ENCODE measurements around the gene RAP1GAP2.
"Not testable (repeated sequence)": the region's sequence is repeated elsewhere in the genome, so short reads cannot be mapped to it uniquely, and the experiment has no call there.

Gene RAP1GAP2

GRCh38 chr17:2785376-2785775 lies 10.9 kb upstream of the RAP1GAP2 start:
- not testable (repeated sequence) for H3K4me3 ChIP-seq (ENCODE audit: low read depth, low read length)

- H3K4me3 ChIP-seq (ENCODE audit: low read depth, low read length), result no peak overlapping the region
These were observed 9.9 kb upstream of the RAP1GAP2 start for GRCh38 chr17:2786176-2786881.

DNA sequence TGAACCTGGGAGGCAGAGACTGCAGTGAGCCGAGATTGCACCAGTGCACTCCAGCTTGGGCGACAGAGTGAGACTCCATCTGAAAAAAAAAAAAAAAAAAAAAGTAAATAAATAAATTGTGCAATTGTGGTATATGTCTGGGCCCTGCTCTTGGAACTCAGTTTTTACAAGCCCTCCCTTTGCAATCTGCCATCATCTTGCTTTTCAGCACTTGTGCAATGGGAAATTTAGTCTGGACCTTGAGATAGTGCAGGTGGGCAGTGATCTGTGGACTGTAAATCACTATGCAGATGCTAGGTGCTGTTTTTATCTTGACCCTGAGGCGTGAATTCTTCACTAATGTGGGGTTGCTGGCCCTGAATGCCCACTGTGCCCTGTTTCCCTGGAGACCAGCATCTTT lies 6.5 kb upstream of the RAP1GAP2 start:
- no peak overlapping the region for H3K4me3 ChIP-seq (ENCODE audit: low read depth, low read length)

DNA sequence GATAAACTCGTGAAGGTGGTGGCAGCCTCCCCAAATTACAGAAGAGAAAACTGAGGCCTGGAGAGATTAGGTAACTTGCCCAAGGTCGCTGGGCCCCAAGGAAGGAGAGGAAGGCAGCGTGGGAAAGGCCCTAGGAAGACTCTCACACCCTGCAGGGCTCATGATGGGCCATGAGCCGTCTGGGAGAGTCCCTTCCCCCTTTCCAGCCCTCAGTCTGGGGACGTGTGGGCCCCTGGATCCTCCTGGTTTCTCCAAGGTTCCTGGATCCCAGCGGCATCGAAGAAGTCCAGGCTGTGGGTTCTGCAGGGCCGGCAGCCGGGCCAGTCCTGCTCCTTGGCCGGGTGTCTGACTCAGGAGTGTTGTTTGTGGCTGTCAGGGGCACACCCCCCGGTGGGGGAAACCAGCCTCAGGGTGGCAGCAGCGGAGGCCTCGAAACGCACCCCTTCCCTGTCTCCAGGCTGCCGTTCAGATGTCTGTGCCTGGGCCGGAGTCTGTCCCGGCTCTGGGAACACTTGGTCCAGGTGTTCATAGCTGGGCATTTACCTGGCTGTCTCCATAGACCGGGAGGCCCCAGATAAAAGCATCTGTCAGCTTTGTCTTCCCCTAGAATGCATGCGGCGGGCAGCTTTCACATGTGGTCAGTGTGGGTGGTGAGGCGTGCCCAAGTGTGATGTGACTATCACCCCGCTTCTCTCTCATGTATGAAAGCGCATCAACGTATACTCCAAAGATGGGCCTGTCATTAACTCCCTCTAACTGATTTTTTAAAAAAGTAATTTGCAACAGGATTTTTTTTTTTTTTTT lies 3.7 kb upstream of the RAP1GAP2 start:
- H3K4me3 ChIP-seq (ENCODE audit: low read depth, low read length), result no peak overlapping the region

- H3K4me3 ChIP-seq (ENCODE audit: low read depth, low read length), result no peak overlapping the region
These were observed 2.0 kb upstream of the RAP1GAP2 start for GRCh38 chr17:2794111-2794803.

- H3K4me3 ChIP-seq (ENCODE audit: low read depth, low read length), result no peak overlapping the region
These were observed 636 bp upstream of the RAP1GAP2 start for GRCh38 chr17:2795441-2796163.

DNA sequence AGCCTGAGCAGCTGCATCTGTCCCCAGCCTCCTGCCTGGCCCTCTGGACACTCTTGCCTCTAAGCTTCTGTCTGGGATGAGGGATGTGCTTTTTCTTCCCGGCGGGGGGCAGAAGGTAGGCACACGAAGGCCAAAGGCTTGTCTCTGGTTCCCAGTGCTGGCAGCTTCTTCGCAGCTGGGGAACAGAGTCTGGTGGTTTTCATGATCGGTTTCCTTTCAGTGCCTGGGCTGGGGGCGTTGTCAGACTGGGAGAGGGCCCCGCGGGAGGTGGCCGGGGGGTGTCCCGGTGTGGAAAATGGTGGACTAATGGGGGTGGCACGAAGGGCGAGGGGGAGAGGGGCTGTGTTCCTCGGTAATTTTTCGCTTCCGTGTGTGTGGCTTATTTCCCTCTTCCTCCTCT lies 988 bp downstream of the RAP1GAP2 start:
- H3K4me3 ChIP-seq (ENCODE audit: low read depth, low read length), result no peak overlapping the region

DNA sequence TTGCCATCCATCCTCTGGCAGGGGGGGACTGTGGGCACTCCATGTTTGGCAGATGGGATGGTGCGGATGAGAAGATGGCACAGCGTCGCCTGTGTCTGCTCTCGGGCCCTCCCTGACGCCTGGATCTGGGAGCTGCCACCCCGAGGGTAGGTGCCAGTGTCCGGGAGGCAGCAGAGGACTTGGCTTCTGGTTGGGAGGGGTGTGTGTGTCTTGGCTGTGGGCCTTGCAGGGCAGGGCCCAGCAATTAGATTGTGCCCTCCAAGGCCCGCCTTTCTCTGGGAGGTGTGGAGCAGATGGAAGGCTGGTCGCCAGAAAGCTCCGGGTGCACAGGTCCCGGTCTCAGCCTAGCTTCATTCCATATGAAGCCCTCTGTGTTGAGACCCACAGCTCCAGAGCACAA lies 1.4 kb downstream of the RAP1GAP2 start:
- no peak overlapping the region for H3K4me3 ChIP-seq (ENCODE audit: low read depth, low read length)

- no peak overlapping the region for H3K4me3 ChIP-seq (ENCODE audit: low read depth, low read length)
These were observed 1.9 kb downstream of the RAP1GAP2 start for GRCh38 chr17:2798188-2798587.

- no peak overlapping the region for H3K4me3 ChIP-seq (ENCODE audit: low read depth, low read length)
These were observed 2.4 kb downstream of the RAP1GAP2 start for GRCh38 chr17:2798678-2799077.

DNA sequence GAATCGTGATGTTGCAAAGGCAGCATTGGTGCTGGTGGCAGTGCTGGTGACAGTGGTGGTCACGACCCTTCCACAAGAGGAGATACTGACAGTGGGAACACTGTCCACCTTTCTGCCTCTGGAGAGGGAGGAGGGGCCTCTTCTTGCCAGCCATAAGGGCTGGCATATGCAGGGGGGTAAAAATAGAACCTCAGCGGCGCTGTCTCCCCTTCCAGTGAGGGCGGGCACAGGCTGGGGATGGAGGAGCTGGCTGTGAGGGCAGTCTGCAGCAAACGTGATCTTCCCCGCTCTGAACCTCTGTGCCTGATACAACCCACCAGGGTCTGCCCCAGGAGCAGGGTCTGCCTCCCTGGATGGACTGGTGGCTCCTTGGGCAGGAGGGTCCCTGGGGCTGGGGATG lies 3.4 kb downstream of the RAP1GAP2 start:
- H3K4me3 ChIP-seq (ENCODE audit: low read depth, low read length), result no peak overlapping the region

GRCh38 chr17:2800367-2800766 lies 4.1 kb downstream of the RAP1GAP2 start:
- H3K4me3 ChIP-seq (ENCODE audit: low read depth, low read length), result no peak overlapping the region

- H3K4me3 ChIP-seq (ENCODE audit: low read depth, low read length), result no peak overlapping the region
These were observed 5.6 kb downstream of the RAP1GAP2 start for GRCh38 chr17:2801841-2802240.

DNA sequence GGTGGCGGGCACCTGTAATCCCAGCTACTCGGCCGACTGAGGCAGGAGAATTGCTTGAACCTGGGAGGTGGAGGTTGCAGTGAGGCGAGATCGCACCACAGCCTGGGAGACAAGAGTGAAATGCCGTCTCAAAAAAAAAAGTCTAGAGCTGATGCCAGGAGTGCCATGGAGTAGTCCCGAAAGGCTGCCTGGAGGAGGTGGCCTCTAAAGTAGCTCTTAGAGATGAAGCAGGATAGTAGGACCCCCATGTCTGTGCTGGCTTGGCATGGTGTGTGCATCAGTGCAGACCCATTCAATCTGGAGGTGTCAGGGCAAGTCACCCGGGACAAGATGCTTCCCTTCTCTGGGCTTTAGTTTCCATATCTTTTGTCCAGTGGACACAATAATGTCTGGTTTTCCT lies 6.3 kb downstream of the RAP1GAP2 start:
- H3K4me3 ChIP-seq (ENCODE audit: low read depth, low read length), result no peak overlapping the region

GRCh38 chr17:2803386-2803785 lies 7.1 kb downstream of the RAP1GAP2 start:
- no peak overlapping the region for H3K4me3 ChIP-seq (ENCODE audit: low read depth, low read length)

- H3K4me3 ChIP-seq (ENCODE audit: low read depth, low read length), result no peak overlapping the region
These were observed 7.7 kb downstream of the RAP1GAP2 start for GRCh38 chr17:2803971-2804370.

DNA sequence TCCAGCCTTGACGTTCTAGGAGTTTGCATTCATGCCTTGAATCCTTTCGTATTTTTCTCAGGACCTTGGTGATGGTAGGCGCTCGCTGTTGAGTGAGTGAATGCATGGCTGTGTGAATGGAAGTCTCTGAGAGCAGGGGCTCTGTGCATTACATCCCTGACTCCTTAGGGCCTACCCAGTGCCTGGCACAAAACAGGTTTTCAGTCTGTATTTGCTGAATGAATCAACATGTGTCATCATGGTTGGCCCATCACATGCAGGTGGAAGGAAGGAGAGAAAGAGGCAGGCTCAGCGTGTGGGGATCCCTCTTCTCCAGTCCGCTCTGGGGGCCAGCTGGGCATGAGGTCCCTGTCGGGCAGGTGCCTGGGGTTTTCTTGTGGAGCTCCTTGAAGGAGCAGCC lies 8.7 kb downstream of the RAP1GAP2 start:
- no peak overlapping the region for H3K4me3 ChIP-seq (ENCODE audit: low read depth, low read length)

- H3K4me3 ChIP-seq (ENCODE audit: low read depth, low read length), result no peak overlapping the region
These were observed 9.7 kb downstream of the RAP1GAP2 start for GRCh38 chr17:2805961-2806360.

DNA sequence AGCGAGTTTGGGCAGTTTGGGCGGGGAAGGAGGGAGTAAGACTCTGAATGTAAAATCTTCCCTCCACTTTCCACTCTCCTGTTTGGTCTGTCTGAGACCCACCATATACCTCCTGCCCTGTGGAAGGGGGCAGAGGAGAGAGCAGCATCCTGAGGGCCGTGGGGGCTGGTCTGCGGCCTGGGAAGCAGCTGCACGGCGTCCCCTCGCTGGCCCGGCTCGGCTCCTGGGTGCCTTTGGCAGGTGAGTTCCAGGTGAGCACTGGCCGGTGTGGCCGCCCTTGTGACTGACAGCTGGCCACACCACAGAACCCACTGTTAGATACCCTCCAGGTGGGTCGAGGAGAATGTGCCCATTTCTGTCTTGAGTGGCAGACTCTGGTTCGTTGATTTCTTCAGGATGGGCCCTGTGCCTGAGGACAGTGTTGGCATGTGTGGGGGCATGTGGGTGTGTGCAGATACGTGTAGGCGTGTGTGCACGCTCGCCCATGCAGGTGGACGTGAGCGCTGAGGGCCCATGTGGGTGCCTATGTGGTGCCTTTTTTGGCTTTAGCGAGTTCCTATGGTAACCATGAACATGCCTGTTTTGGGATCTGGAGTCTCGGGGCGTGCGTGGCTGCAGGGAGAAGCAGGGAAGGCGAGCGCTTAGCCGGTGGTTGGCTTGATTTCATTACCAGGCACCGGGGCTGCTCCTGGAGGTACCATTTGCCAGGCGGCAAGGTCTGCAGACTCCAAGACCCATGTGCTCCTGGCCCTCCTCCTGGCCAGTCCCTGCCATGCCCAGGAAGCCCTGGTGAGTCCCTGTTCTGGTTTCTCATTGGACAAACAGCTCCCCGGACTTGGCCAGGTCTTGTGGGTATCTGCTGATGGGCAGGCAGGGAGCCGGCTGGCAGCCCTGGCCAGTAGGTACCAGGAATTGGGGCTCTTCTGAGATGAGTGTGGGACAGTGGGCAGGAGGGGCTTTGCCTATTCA lies 12.4 kb downstream of the RAP1GAP2 start:
- H3K4me3 ChIP-seq (ENCODE audit: low read depth, low read length), result no peak overlapping the region

DNA sequence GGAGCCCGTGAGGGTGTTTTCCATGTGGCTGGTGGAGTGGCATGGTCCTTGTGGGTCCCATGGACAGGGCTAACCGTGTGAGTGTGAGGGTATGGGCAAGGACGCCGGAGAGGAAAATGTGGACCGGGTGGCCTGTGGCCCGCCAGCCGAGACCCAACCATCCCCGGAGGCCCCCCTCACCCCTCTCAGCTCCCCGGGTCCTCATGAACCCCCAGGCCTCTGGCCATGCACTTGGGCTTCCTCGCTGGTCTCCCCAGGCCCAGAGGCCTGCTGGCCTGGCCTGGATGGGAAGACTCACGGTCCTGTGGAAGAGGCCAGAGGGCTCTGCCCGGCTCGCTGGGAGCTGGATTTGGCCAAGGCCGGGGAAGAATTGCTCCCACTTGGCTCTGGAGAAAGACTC lies 13.1 kb downstream of the RAP1GAP2 start:
- no peak overlapping the region for H3K4me3 ChIP-seq (ENCODE audit: low read depth, low read length)

Measured in iPS-11a (cell line).